Neuronal stem cell (in vitro differentiated cells): ENCODE data around the gene TMEM62.

Experiments used
- DNase-seq: peaks from one replicate; pipeline ENCODE4 v3.0.0-alpha.2; 2013; ENCODE audit warnings: low spot score
- H2AFZ ChIP-seq: one replicate; pipeline ENCODE4 v1.6.1; 2013; ENCODE audit warnings: mild to moderate bottlenecking, low read length, inconsistent platforms
- H2AK5ac ChIP-seq: 2 replicates; pipeline ENCODE4 v1.6.1; 2013; ENCODE audit warnings: low read depth, mild to moderate bottlenecking, inconsistent platforms, low read length, moderate library complexity, mixed read lengths
- H2BK120ac ChIP-seq: 2 replicates; pipeline ENCODE4 v1.6.1; 2013; ENCODE audit warnings: low read depth, mild to moderate bottlenecking, inconsistent platforms, low read length, moderate library complexity, mixed read lengths
- H2BK12ac ChIP-seq: one replicate; pipeline ENCODE4 v1.6.1; 2013; ENCODE audit warnings: low read length, inconsistent platforms
- H2BK15ac ChIP-seq: 2 replicates; pipeline ENCODE4 v1.6.1; 2013; ENCODE audit warnings: mild to moderate bottlenecking, low read length, inconsistent platforms, mixed read lengths
- H2BK5ac ChIP-seq: one replicate; pipeline ENCODE4 v1.6.1; 2013; ENCODE audit warnings: inconsistent platforms, mild to moderate bottlenecking, low read length, moderate library complexity
- H3K14ac ChIP-seq: one replicate; pipeline ENCODE4 v1.6.1; 2013; ENCODE audit warnings: low read length, inconsistent platforms
- H3K18ac ChIP-seq: 2 replicates; pipeline ENCODE4 v1.6.1; 2013; ENCODE audit warnings: low read length, inconsistent platforms
- H3K23ac ChIP-seq: 2 replicates; pipeline ENCODE4 v1.6.1; 2013; ENCODE audit warnings: low read depth, mild to moderate bottlenecking, mixed read lengths, low read length, inconsistent platforms; ENCODE audit not compliant: poor library complexity
- H3K27ac ChIP-seq: replicated peaks from 3 replicates; pipeline ENCODE4 v1.5.1; 2013; ENCODE audit warnings: low read length, inconsistent platforms
- H3K27me3 ChIP-seq, 3 experiments: 2 replicates each; pipeline ENCODE4 v1.6.1; 2013; ENCODE audit warnings: low read length in 3 of 3, mild to moderate bottlenecking in 2 of 3, inconsistent platforms in 1 of 3, low read depth in 1 of 3, mixed read lengths in 1 of 3, moderate library complexity in 1 of 3; ENCODE audit not compliant: control insufficient read depth in 3 of 3, insufficient read depth in 3 of 3
- H3K36me3 ChIP-seq, 2 donors: replicated peaks in 1 of 2; 2 replicates each; pipeline ENCODE4 v1.6.1; 2013; ENCODE audit warnings: low read length in 2 of 2; ENCODE audit not compliant: control insufficient read depth in 2 of 2, insufficient read depth in 2 of 2
- H3K4ac ChIP-seq: 2 replicates; pipeline ENCODE4 v1.6.1; 2013; ENCODE audit warnings: inconsistent platforms, mild to moderate bottlenecking, low read length, moderate library complexity
- H3K4me1 ChIP-seq, 2 donors: 1 replicate in 1 of 2; 2 replicates in 1 of 2; pipeline ENCODE4 v1.6.1; 2013; ENCODE audit warnings: low read length in 2 of 2, low read depth in 1 of 2; ENCODE audit not compliant: control insufficient read depth in 2 of 2, insufficient read depth in 1 of 2
- H3K4me2 ChIP-seq: one replicate; pipeline ENCODE4 v1.6.1; 2013; ENCODE audit warnings: mild to moderate bottlenecking, low read length, inconsistent platforms; ENCODE audit not compliant: insufficient read depth, poor library complexity, severe bottlenecking
- H3K4me3 ChIP-seq, 2 donors: 2 replicates each; pipeline ENCODE4 v1.5.1; 2013; ENCODE audit warnings: low read length in 2 of 2, mild to moderate bottlenecking in 2 of 2, inconsistent platforms in 1 of 2, moderate library complexity in 1 of 2
- H3K79me1 ChIP-seq: one replicate; pipeline ENCODE4 v1.6.1; 2013; ENCODE audit warnings: low read depth, mild to moderate bottlenecking, inconsistent platforms, low read length, moderate library complexity
- H3K9ac ChIP-seq: one replicate; pipeline ENCODE4 v1.6.1; 2013; ENCODE audit warnings: mild to moderate bottlenecking, low read depth, low read length, inconsistent platforms; ENCODE audit not compliant: poor library complexity
- H3K9me3 ChIP-seq, 2 donors: replicated peaks in 1 of 2; 2 replicates each; pipeline versions ENCODE3 to v1.6.1; 2013; ENCODE audit warnings: low read length in 2 of 2, mild to moderate bottlenecking in 2 of 2, inconsistent platforms in 1 of 2, low read depth in 1 of 2, mixed read lengths in 1 of 2, moderate library complexity in 1 of 2; ENCODE audit not compliant: control insufficient read depth in 2 of 2, insufficient read depth in 1 of 2
- H4K8ac ChIP-seq: one replicate; pipeline ENCODE4 v1.6.1; 2013; ENCODE audit warnings: low read depth, mild to moderate bottlenecking, inconsistent platforms, low read length, moderate library complexity
- H4K91ac ChIP-seq: one replicate; pipeline ENCODE4 v1.6.1; 2013; ENCODE audit warnings: low read length, low read depth, mild to moderate bottlenecking, inconsistent platforms; ENCODE audit not compliant: poor library complexity
- WGBS, 2 donors: extraction: QIAGEN DNeasy Blood & Tissue Kit; methylation state at CpG; one replicate each; pipeline ENCODE4 v1.1.7; 2013; ENCODE audit warnings: missing lambda C conversion rate in 2 of 2, mixed read lengths in 1 of 2; ENCODE audit not compliant: insufficient read length in 2 of 2, insufficient replicate concordance in 1 of 2; ENCODE audit errors: extremely low coverage in 2 of 2; 5-methylcytosine and 5-hydroxymethylcytosine counted together

Gene TMEM62

DNA sequence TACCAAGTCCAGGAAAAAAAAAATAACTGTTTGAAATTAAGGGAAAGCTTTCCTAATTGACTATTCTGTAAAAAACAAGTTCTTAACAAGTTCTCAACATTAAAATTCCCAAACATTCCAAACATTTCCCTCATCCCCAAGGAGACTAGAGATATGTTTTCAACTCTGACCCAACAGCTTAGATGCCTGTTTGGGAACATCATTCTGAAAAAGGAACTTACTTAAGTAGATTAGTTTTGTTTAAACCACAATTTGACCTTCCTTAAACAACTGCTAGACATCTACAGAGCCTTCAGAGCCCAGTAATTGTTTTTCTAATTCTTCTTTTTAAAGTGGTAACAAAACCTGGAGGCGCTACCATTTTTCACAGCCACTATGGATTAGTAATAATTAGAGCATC is 40.4 kb upstream of the TMEM62 start:
- Histone ChIP-seq H2BK5ac (no peak overlapping the region), H3K4me2 (no peak overlapping the region), H3K27ac (no peak overlapping the region), H4K8ac (no peak overlapping the region), H3K27me3 (no peaks in the 10 kb centered on the region), H3K9me3 (no peaks in the 10 kb centered on the region), H2BK15ac (no peak overlapping the region), H4K91ac (no peak overlapping the region), H3K4me3 (no peak overlapping the region), H3K18ac (no peak overlapping the region), H3K79me1 (no peaks in the 10 kb centered on the region), H3K4ac (no peak overlapping the region), H3K36me3 (peaks cover 0 to 72% of the 10 kb centered on the region in 2 donors), H2BK120ac (no peak overlapping the region), H3K9ac (no peak overlapping the region), H2AFZ (no peak overlapping the region), H3K23ac (no peak overlapping the region), H2AK5ac (no peak overlapping the region), H3K4me1 (no peaks in the 10 kb centered on the region), H2BK12ac (no peak overlapping the region), H3K14ac (no peak overlapping the region)
- no peak for DNase-seq
- no CpG with 5 or more reads among the region's 1 CpG for WGBS, 2 donors

DNA sequence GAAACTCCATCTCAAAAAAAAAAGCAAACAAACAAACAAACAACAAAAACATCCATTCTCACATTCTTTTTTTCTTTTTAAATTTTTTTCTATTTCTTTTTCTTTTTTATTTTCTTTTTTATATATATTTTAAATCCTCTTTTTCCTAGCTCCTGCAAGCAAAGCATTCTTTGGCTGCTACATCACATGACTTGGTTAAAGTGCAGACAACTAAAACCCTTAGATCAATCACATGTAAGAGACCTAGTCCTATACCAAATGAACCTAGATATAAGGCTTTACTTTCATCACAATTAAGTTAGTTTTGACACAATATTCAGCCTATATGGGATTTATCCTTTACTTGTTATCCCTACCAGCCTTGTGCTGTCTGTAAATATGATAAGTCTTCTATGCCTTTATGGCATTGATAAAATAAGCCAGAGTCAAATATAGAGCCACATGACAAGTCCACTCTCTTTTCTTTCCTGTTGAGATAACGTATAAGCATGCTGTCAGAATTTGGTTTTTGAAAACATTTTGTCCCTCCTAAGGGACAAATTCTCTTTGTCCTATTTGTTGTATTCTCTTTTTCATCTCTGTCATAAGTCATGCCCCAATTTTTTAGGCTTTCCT is 38.9 kb upstream of the TMEM62 start:
- Histone ChIP-seq H3K27ac (no peak overlapping the region), H3K4me2 (no peak overlapping the region), H3K9me3 (no peaks in the 10 kb centered on the region), H2BK120ac (no peak overlapping the region), H3K4me3 (no peak overlapping the region), H3K4ac (no peak overlapping the region), H3K9ac (no peak overlapping the region), H3K18ac (no peak overlapping the region), H3K27me3 (no peaks in the 10 kb centered on the region), H3K23ac (no peak overlapping the region), H2BK12ac (no peak overlapping the region), H2AK5ac (no peak overlapping the region), H4K8ac (no peak overlapping the region), H4K91ac (no peak overlapping the region), H3K14ac (no peak overlapping the region), H3K79me1 (no peaks in the 10 kb centered on the region), H3K4me1 (no peaks in the 10 kb centered on the region), H3K36me3 (peaks cover 0 to 68% of the 10 kb centered on the region in 2 donors), H2BK5ac (no peak overlapping the region), H2AFZ (no peak overlapping the region), H2BK15ac (no peak overlapping the region)
- no peak for DNase-seq
- no CpG with 5 or more reads among the region's 1 CpG for WGBS, 2 donors

DNA sequence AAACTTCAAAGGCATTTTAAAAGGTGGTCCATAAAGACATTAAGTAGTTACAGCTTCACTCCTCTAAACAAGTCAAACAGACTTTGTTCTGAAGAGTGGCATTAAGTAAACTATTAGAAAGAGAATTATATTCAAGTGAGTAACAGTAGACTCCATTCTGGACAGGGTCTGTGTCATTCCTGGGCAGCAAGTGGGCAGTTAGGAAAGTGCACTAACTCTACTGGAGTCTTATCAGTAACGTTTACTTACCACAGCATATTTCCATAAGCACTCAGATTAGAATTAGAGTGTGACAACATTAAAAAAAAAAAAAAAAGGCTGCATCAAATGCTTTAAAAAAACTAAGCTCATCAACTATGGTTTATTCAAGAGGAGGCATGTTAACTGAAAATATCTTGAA is 38.1 kb upstream of the TMEM62 start:
- no peak overlapping the region for H2BK120ac ChIP-seq
- no peaks in the 10 kb centered on the region for H3K4me1 ChIP-seq
- H2BK12ac ChIP-seq = no peak overlapping the region
- no CpG with 5 or more reads among the region's 1 CpG for WGBS, 2 donors
- H3K4me3 ChIP-seq = no peak overlapping the region
- no peak overlapping the region for H2BK5ac ChIP-seq
- H3K27ac ChIP-seq = no peak overlapping the region
- H3K4me2 ChIP-seq = no peak overlapping the region
- H3K9ac ChIP-seq = no peak overlapping the region
- H3K79me1 ChIP-seq = peaks cover 3% of the 10 kb centered on the region
- H3K27me3 ChIP-seq = no peaks in the 10 kb centered on the region
- H3K4ac ChIP-seq = no peak overlapping the region
- H3K18ac ChIP-seq = no peak overlapping the region
- H2AFZ ChIP-seq = no peak overlapping the region
- no peak overlapping the region for H4K8ac ChIP-seq
- peaks cover 0 to 3% of the 10 kb centered on the region in 2 donors for H3K9me3 ChIP-seq
- H3K36me3 ChIP-seq = peaks cover 3 to 67% of the 10 kb centered on the region in 2 donors
- DNase-seq = no peak
- H3K14ac ChIP-seq = no peak overlapping the region
- H2BK15ac ChIP-seq = no peak overlapping the region
- no peak overlapping the region for H4K91ac ChIP-seq
- H3K23ac ChIP-seq = no peak overlapping the region
- H2AK5ac ChIP-seq = no peak overlapping the region

DNA sequence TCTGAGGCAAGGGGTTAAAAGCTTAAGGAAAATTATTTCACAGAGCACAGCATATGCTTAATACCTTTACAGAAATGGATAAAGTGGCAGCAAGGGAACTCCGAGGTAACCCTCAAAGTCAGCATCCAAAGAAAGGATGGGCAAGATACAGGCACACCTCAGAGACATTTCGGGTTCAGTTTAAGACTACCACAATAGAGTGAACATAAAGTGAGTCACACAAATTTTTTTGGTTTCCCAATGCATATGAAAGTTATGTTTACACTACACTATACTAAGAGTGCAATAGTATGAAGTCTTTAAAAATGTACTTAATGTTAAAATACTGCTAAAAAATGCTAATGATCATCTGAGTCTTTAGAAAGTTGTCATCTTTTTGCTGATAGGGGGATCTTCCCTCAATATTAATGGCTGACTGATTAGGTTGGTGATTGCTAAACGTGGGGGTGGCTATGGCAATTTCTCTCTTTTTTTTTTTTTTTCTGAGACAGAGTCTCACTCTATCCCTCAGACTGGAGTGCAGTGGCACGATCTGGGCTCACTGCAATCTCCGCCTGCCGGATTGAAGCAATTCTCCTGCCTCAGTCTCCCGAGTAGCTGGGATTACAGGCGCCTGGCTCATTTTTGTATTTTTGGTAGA is 37.6 kb upstream of the TMEM62 start:
- peaks cover 0 to 3% of the 10 kb centered on the region in 2 donors for H3K9me3 ChIP-seq
- H2AFZ ChIP-seq = no peak overlapping the region
- H3K4me3 ChIP-seq = no peak overlapping the region
- no peak overlapping the region for H4K91ac ChIP-seq
- H3K36me3 ChIP-seq = peaks cover 3 to 71% of the 10 kb centered on the region in 2 donors
- no peak overlapping the region for H2BK12ac ChIP-seq
- H3K23ac ChIP-seq = no peak overlapping the region
- no peak overlapping the region for H3K27ac ChIP-seq
- peaks cover 3% of the 10 kb centered on the region for H3K79me1 ChIP-seq
- H3K27me3 ChIP-seq = no peaks in the 10 kb centered on the region
- no peak overlapping the region for H3K9ac ChIP-seq
- H4K8ac ChIP-seq = no peak overlapping the region
- H3K4ac ChIP-seq = no peak overlapping the region
- H3K18ac ChIP-seq = no peak overlapping the region
- H3K4me1 ChIP-seq = no peaks in the 10 kb centered on the region
- no peak overlapping the region for H2BK15ac ChIP-seq
- no peak overlapping the region for H3K4me2 ChIP-seq
- no peak overlapping the region for H2AK5ac ChIP-seq
- no peak overlapping the region for H2BK120ac ChIP-seq
- no peak overlapping the region for H2BK5ac ChIP-seq
- WGBS, 2 donors = no CpG with 5 or more reads among the region's 8 CpGs
- no peak for DNase-seq
- no peak overlapping the region for H3K14ac ChIP-seq
